K562 (cell line): Measurements from ENCODE around the gene ZNF629. TPM values are rescaled to one million over a fixed set of nuclear protein-coding genes. Genes with fewer than 3 reads are reported as not detected.

ENCODE experiments used
- EZH2 ChIP-seq: IDR thresholded peaks from 2 replicates; pipeline ENCODE4 v1.6.1; 2012; ENCODE audit warnings: low read depth, mild to moderate bottlenecking, inconsistent platforms, low read length, borderline replicate concordance
- HDAC1 ChIP-seq, 2 experiments: fragments of 450-650 bp; IDR thresholded peaks; 2 replicates each; pipeline ENCODE4 v1.6.1; 2016 to 2017; ENCODE audit warnings: inconsistent platforms in 1 of 2, mild to moderate bottlenecking in 1 of 2, moderate library complexity in 1 of 2
- HOXB6 ChIP-seq: fragments of 250-450 bp; sonication (Bioruptor Pico); IDR thresholded peaks from 2 replicates; pipeline ENCODE4 v1.5.1; 2022; ENCODE audit warnings: mild to moderate bottlenecking, borderline replicate concordance
- KDM2B ChIP-seq: fragments of 250-450 bp; sonication (Bioruptor Pico); IDR thresholded peaks from 2 replicates; pipeline ENCODE4 v1.8.0; 2021; ENCODE audit warnings: mild to moderate bottlenecking, moderate library complexity
- KLF10 ChIP-seq: fragments of 250-450 bp; sonication (Bioruptor Pico); IDR thresholded peaks from 2 replicates; pipeline ENCODE4 v1.6.1; 2021; ENCODE audit warnings: matching md5 sums
- LARP7 ChIP-seq: fragments of 450-650 bp; IDR thresholded peaks from 2 replicates; pipeline ENCODE4 v1.6.1; 2016
- TARDBP ChIP-seq: fragments of 450-650 bp; IDR thresholded peaks from 2 replicates; pipeline ENCODE4 v1.6.1; 2016
- YY1 ChIP-seq, 3 experiments: IDR thresholded peaks; 2 replicates each; pipeline ENCODE4 v1.6.1; 2011; ENCODE audit warnings: low read length in 2 of 3, mild to moderate bottlenecking in 2 of 3, moderate library complexity in 2 of 3, borderline replicate concordance in 1 of 3, control low read depth in 1 of 3, low read depth in 1 of 3; ENCODE audit not compliant: insufficient read depth in 3 of 3, insufficient replicate concordance in 2 of 3, control insufficient read depth in 1 of 3, insufficient read length in 1 of 3; ENCODE audit errors: extremely low read depth in 1 of 3
- ZEB2 ChIP-seq: fragments of 450-650 bp; IDR thresholded peaks from 2 replicates; pipeline ENCODE4 v1.6.1; 2016
- ZFX ChIP-seq: sonication (generic); formaldehyde crosslinking; IDR thresholded peaks from 2 replicates; pipeline ENCODE4 v1.8.0; 2022; ENCODE audit warnings: mild to moderate bottlenecking, missing genetic modification reagents, moderate library complexity
- ZNF165 ChIP-seq: fragments of 250-450 bp; sonication (Bioruptor Pico); IDR thresholded peaks from 2 replicates; pipeline ENCODE4 v1.4.0; 2020; ENCODE audit warnings: borderline replicate concordance
- ZNF764 ChIP-seq: fragments of 250-450 bp; sonication (Bioruptor Pico); IDR thresholded peaks from 2 replicates; pipeline ENCODE4 v1.4.0; 2020; ENCODE audit warnings: low read depth, mild to moderate bottlenecking, moderate library complexity
- polyA plus RNA-seq, 8 experiments: library from polyadenylated mRNA; depleted of rRNA in 4 of 8; stranded (reverse) in 5 of 8; unstranded in 3 of 8; fragments of >200 nt; fragmentation: Nextera tagmentation in 2 of 8; fragmentation: Illumina TruSeq in 1 of 8; extraction: Ambion mirVana in 2 of 8; extraction: Trizol in 1 of 8; gene quantifications; 2 replicates each; pipeline versions ENCODE4 v1.2.1 to v1.2.3, GENCODE V29; 2011 to 2014; ENCODE audit warnings: inconsistent platforms in 1 of 8, missing spikeins in 1 of 8
- total RNA-seq, 7 experiments: library from RNA; depleted of rRNA in 6 of 7; stranded (reverse); fragments of >200 nt in 6 of 7; fragmentation: Illumina TruSeq in 2 of 7; extraction: Trizol in 2 of 7; gene quantifications; 2 replicates each; pipeline versions ENCODE4 v1.2.1 to v1.2.3, GENCODE V29; 2011 to 2021; ENCODE audit warnings: low replicate concordance in 1 of 7
- TF ChIP-seq, protein P1 (sequence below): fragments of 450-650 bp; IDR thresholded peaks from 2 replicates; pipeline ENCODE4 v1.6.1; 2017; ENCODE audit warnings: antibody characterized with exemption, mild to moderate bottlenecking
- TF ChIP-seq, protein P2 (sequence below): fragments of 250-450 bp; sonication (Bioruptor Pico); IDR thresholded peaks from 2 replicates; pipeline ENCODE4 v1.8.0; 2021; ENCODE audit warnings: mild to moderate bottlenecking, moderate library complexity
- TF ChIP-seq, protein P3 (sequence below): sonication (generic); formaldehyde crosslinking; IDR thresholded peaks from 2 replicates; pipeline ENCODE4 v1.9.0; 2022; ENCODE audit warnings: mild to moderate bottlenecking, missing genetic modification reagents
- TF ChIP-seq, protein P4 (sequence below): sonication (generic); formaldehyde crosslinking; IDR thresholded peaks from 2 replicates; pipeline ENCODE4 v1.5.0; 2020; ENCODE audit warnings: missing genetic modification reagents
- TF ChIP-seq, protein P5 (sequence below): fragments of 450-650 bp; IDR thresholded peaks from 2 replicates; pipeline ENCODE4 v1.6.1; 2018; ENCODE audit not compliant: partially characterized antibody

ZNF629 gene
- total and polyA plus RNA-seq, 9 of the 15 experiments (the other 6 are each of a cell fraction or from before 2014, with no cell fraction given) = 0.44 to 18.8 (median 7.4) TPM

DNA sequence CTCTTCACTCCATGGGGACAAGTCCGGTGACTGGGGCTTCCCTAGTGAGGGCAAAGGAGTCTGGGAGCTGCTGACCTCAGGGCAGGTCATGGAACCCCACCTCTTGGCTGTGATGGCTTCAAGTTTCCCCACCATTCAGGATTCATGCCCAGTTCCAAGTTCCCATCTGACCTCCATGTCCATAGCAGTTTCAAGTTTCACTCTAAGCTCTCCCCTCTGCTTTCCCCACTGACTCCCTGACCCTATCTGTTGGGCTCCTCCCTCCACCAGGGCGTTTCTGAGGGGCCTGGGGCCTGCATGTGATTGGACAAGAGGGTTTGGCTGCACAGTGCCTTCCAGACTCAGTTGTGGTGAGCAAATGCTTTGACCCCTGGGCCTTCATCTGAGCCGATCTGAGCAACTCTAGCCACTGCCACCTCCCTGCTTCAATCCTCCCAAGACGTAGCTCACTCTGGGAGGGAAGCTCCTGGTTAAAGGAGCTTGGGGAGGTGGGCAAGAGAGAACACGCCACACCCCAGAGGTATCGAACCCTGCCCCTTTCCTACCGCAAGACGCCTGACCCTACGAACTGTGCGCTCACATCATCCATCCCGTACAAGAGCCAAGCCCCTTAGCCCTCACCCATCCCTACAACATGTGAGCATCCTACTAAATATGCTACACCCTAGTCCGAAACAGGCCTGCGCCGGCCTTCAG, 8.3 kb downstream of the ZNF629 start (continued):
- TF ChIP-seq, protein P1, sequence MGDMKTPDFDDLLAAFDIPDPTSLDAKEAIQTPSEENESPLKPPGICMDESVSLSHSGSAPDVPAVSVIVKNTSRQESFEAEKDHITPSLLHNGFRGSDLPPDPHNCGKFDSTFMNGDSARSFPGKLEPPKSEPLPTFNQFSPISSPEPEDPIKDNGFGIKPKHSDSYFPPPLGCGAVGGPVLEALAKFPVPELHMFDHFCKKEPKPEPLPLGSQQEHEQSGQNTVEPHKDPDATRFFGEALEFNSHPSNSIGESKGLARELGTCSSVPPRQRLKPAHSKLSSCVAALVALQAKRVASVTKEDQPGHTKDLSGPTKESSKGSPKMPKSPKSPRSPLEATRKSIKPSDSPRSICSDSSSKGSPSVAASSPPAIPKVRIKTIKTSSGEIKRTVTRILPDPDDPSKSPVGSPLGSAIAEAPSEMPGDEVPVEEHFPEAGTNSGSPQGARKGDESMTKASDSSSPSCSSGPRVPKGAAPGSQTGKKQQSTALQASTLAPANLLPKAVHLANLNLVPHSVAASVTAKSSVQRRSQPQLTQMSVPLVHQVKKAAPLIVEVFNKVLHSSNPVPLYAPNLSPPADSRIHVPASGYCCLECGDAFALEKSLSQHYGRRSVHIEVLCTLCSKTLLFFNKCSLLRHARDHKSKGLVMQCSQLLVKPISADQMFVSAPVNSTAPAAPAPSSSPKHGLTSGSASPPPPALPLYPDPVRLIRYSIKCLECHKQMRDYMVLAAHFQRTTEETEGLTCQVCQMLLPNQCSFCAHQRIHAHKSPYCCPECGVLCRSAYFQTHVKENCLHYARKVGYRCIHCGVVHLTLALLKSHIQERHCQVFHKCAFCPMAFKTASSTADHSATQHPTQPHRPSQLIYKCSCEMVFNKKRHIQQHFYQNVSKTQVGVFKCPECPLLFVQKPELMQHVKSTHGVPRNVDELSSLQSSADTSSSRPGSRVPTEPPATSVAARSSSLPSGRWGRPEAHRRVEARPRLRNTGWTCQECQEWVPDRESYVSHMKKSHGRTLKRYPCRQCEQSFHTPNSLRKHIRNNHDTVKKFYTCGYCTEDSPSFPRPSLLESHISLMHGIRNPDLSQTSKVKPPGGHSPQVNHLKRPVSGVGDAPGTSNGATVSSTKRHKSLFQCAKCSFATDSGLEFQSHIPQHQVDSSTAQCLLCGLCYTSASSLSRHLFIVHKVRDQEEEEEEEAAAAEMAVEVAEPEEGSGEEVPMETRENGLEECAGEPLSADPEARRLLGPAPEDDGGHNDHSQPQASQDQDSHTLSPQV = peak; percentile 88
- TF ChIP-seq LARP7 (no peak), YY1 (IDR thresholded peaks at IDR 0.05; ENCODE audit: borderline replicate concordance in 1 of 3, control insufficient read depth in 1 of 3, extremely low read depth in 1 of 3, insufficient read depth in 3 of 3, insufficient read length in 1 of 3, insufficient replicate concordance in 2 of 3, low read depth in 1 of 3, low read length in 2 of 3) (peak in 1 of 3 experiments; percentile 35), ZEB2 (no peak), ZNF764 (CRISPR knock-in tag) (no peak), KLF10 (no peak), ZNF165 (CRISPR knock-in tag) (no peak), KDM2B (CRISPR knock-in tag) (no peak), HDAC1 (IDR thresholded peaks at IDR 0.05) (no peak), TARDBP (no peak), ZFX (no peak), HOXB6 (CRISPR knock-in tag) (no peak), EZH2 (no peak)
- TF ChIP-seq, protein P2, sequence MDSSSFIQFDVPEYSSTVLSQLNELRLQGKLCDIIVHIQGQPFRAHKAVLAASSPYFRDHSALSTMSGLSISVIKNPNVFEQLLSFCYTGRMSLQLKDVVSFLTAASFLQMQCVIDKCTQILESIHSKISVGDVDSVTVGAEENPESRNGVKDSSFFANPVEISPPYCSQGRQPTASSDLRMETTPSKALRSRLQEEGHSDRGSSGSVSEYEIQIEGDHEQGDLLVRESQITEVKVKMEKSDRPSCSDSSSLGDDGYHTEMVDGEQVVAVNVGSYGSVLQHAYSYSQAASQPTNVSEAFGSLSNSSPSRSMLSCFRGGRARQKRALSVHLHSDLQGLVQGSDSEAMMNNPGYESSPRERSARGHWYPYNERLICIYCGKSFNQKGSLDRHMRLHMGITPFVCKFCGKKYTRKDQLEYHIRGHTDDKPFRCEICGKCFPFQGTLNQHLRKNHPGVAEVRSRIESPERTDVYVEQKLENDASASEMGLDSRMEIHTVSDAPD (CRISPR knock-in tag) = no peak
- TF ChIP-seq, protein P3, sequence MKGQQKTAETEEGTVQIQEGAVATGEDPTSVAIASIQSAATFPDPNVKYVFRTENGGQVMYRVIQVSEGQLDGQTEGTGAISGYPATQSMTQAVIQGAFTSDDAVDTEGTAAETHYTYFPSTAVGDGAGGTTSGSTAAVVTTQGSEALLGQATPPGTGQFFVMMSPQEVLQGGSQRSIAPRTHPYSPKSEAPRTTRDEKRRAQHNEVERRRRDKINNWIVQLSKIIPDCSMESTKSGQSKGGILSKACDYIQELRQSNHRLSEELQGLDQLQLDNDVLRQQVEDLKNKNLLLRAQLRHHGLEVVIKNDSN (CRISPR knock-in tag) = no peak
- TF ChIP-seq, protein P4, sequence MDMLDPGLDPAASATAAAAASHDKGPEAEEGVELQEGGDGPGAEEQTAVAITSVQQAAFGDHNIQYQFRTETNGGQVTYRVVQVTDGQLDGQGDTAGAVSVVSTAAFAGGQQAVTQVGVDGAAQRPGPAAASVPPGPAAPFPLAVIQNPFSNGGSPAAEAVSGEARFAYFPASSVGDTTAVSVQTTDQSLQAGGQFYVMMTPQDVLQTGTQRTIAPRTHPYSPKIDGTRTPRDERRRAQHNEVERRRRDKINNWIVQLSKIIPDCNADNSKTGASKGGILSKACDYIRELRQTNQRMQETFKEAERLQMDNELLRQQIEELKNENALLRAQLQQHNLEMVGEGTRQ (CRISPR knock-in tag) = no peak; the same call in 1 of the 2 replicates
- TF ChIP-seq, protein P5, sequence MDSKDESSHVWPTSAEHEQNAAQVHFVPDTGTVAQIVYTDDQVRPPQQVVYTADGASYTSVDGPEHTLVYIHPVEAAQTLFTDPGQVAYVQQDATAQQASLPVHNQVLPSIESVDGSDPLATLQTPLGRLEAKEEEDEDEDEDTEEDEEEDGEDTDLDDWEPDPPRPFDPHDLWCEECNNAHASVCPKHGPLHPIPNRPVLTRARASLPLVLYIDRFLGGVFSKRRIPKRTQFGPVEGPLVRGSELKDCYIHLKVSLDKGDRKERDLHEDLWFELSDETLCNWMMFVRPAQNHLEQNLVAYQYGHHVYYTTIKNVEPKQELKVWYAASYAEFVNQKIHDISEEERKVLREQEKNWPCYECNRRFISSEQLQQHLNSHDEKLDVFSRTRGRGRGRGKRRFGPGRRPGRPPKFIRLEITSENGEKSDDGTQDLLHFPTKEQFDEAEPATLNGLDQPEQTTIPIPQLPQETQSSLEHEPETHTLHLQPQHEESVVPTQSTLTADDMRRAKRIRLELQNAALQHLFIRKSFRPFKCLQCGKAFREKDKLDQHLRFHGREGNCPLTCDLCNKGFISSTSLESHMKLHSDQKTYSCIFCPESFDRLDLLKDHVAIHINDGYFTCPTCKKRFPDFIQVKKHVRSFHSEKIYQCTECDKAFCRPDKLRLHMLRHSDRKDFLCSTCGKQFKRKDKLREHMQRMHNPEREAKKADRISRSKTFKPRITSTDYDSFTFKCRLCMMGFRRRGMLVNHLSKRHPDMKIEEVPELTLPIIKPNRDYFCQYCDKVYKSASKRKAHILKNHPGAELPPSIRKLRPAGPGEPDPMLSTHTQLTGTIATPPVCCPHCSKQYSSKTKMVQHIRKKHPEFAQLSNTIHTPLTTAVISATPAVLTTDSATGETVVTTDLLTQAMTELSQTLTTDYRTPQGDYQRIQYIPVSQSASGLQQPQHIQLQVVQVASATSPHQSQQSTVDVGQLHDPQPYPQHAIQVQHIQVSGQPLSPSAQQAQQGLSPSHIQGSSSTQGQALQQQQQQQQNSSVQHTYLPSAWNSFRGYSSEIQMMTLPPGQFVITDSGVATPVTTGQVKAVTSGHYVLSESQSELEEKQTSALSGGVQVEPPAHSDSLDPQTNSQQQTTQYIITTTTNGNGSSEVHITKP = peak; percentile 72
